Adipocyte (in vitro differentiated cells): ENCODE results near the gene FGF14.

ENCODE experiments used
- DNase-seq: peaks from one replicate; pipeline ENCODE4 v3.0.0-alpha.2; 2015; ENCODE audit warnings: low read depth
- H3K27me3 ChIP-seq: replicated peaks from 2 replicates; pipeline ENCODE4 v1.7.0; 2013; ENCODE audit warnings: mild to moderate bottlenecking, low read length, moderate library complexity; ENCODE audit not compliant: control insufficient read depth, insufficient read depth
- H3K36me3 ChIP-seq: 2 replicates; pipeline ENCODE4 v1.7.0; 2013; ENCODE audit warnings: low read length, mild to moderate bottlenecking, moderate library complexity; ENCODE audit not compliant: control insufficient read depth, insufficient read depth, severe bottlenecking
- H3K4me1 ChIP-seq: 2 replicates; pipeline ENCODE4 v1.7.0; 2013; ENCODE audit warnings: mild to moderate bottlenecking, low read length, moderate library complexity; ENCODE audit not compliant: control insufficient read depth, insufficient read depth
- H3K4me3 ChIP-seq: 2 replicates; pipeline ENCODE4 v1.7.0; 2013; ENCODE audit warnings: mild to moderate bottlenecking, low read length, moderate library complexity
- H3K9ac ChIP-seq: 2 replicates; pipeline ENCODE4 v1.7.0; 2013; ENCODE audit warnings: mild to moderate bottlenecking, low read length, moderate library complexity
- H3K9me3 ChIP-seq: 2 replicates; pipeline ENCODE4 v1.7.0; 2013; ENCODE audit warnings: mild to moderate bottlenecking, low read length, moderate library complexity; ENCODE audit not compliant: control insufficient read depth

The FGF14 gene

DNA sequence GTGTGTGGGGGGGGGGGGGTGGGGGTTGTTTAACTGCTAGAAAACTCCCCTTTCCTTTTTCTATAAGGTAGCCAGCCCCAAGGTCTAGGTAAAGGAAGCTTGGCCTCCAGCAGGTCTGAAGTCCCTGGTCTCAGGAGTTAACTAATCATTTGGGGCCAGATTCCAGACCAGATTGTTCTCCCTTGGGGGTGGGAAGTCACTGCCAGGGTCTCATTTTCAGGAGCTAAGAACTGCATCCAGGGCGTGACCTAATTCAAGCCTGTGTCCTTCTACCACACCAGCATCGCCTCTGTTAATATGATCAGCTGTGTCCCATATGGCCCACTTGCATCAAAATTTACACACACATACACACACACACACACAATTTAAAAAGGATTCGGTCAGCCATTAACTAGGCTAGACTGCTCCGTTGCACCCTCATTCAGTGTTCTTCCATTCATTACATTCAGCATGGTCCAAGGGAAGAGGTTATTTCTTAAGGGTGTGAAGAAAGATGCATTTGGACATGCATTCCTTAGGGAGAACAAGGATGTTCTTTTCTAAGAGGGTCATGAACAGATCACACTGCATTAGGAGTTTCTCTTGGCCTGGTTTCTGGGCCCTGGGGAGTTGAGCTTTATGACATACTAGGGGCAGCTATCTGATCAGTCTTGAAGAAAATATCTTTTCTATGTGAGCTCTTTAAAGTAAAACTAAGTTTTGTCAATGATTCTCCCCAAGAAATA, 91.0 kb downstream of the FGF14 start:
- no peaks in the 10 kb centered on the region for H3K9me3 ChIP-seq
- H3K4me1 ChIP-seq: peaks cover 30% of the 10 kb centered on the region
- H3K27me3 ChIP-seq: no peaks in the 10 kb centered on the region
- H3K4me3 ChIP-seq: peak overlapping the region; percentile 3
- H3K36me3 ChIP-seq: no peaks in the 10 kb centered on the region
- DNase-seq: no peak
- peak overlapping the region; percentile 44 for H3K9ac ChIP-seq

DNA sequence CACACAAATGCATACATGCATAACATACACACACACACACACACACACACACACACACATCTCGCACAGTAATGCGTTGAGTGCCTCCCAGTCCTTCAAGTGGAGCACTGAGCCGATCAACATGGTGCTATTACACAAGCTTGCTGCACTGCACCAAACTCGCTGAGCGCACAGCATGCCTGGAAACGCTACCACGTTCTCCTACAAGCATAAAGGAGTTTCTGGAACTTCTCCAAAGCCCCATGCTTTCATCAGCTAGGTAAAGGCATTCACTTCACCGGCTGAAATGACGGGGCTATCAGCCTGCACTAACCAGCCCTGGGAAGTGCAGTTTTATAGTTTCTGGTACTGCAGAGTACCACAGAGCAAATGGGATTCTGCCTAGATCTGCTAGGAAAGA, 92.7 kb downstream of the FGF14 start:
- no peaks in the 10 kb centered on the region for H3K27me3 ChIP-seq
- no peaks in the 10 kb centered on the region for H3K36me3 ChIP-seq
- H3K9me3 ChIP-seq: no peaks in the 10 kb centered on the region
- no peak for DNase-seq
- H3K9ac ChIP-seq: no peak overlapping the region
- H3K4me3 ChIP-seq: no peak overlapping the region
- peaks cover 30% of the 10 kb centered on the region for H3K4me1 ChIP-seq

- Histone ChIP-seq H3K4me1 (no peaks in the 10 kb centered on the region), H3K4me3 (no peak overlapping the region), H3K27me3 (no peaks in the 10 kb centered on the region), H3K36me3 (no peaks in the 10 kb centered on the region), H3K9ac (no peak overlapping the region), H3K9me3 (no peaks in the 10 kb centered on the region)
- DNase-seq: no peak
Measured at GRCh38 chr13:102302534-102302933, 99.3 kb downstream of the FGF14 start.

GRCh38 chr13:102300379-102300778, 101.5 kb downstream of the FGF14 start:
- Histone ChIP-seq H3K9ac (no peak overlapping the region), H3K4me1 (peaks cover 9% of the 10 kb centered on the region), H3K36me3 (no peaks in the 10 kb centered on the region), H3K9me3 (no peaks in the 10 kb centered on the region), H3K27me3 (no peaks in the 10 kb centered on the region), H3K4me3 (no peak overlapping the region)
- no peak for DNase-seq

GRCh38 chr13:102299366-102299765, 102.5 kb downstream of the FGF14 start:
- H3K4me3 ChIP-seq: no peak overlapping the region
- H3K27me3 ChIP-seq: no peaks in the 10 kb centered on the region
- H3K9me3 ChIP-seq: no peaks in the 10 kb centered on the region
- no peaks in the 10 kb centered on the region for H3K36me3 ChIP-seq
- DNase-seq: no peak
- peaks cover 19% of the 10 kb centered on the region for H3K4me1 ChIP-seq
- H3K9ac ChIP-seq: no peak overlapping the region

- Histone ChIP-seq H3K36me3 (no peaks in the 10 kb centered on the region), H3K9ac (no peak overlapping the region), H3K4me3 (no peak overlapping the region), H3K9me3 (no peaks in the 10 kb centered on the region), H3K27me3 (no peaks in the 10 kb centered on the region), H3K4me1 (peaks cover 28% of the 10 kb centered on the region)
- no peak for DNase-seq
Measured at GRCh38 chr13:102298051-102298450, 103.8 kb downstream of the FGF14 start.

GRCh38 chr13:102295316-102296048, 106.4 kb downstream of the FGF14 start:
- no peak overlapping the region for H3K9ac ChIP-seq
- H3K36me3 ChIP-seq: no peaks in the 10 kb centered on the region
- no peak overlapping the region for H3K4me3 ChIP-seq
- H3K9me3 ChIP-seq: no peaks in the 10 kb centered on the region
- DNase-seq: no peak
- H3K27me3 ChIP-seq: no peaks in the 10 kb centered on the region
- H3K4me1 ChIP-seq: peaks cover 33% of the 10 kb centered on the region

DNA sequence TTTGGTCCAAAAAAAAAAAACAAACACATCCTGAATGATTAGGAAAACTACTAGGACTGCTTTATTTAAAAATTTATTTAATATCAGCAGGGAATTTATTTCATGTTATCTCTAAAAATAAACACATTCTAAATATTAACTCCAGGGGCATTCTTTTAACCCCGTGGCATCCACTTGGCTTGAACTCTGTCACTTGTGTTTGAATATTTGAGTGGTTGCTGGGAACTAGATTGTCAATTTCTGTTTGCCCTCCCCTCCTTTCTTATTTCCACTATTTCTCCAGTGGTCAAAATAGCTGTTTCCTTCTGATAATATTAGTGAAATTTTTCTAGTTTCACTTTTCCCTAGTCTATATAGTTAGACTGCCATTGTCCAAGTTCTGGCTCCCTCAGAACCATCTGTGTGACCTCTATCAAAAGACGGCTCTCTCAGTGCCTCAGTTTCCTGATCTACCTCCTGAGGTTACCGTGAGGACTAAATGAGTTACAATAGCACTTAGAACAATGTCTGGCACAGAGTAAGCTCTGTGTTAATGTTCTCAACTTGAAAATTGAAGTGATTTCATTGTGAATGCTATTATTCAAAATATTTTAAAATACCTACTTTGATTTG, 107.3 kb downstream of the FGF14 start:
- H3K9ac ChIP-seq: no peak overlapping the region
- H3K27me3 ChIP-seq: no peaks in the 10 kb centered on the region
- H3K9me3 ChIP-seq: no peaks in the 10 kb centered on the region
- DNase-seq: no peak
- peaks cover 33% of the 10 kb centered on the region for H3K4me1 ChIP-seq
- peak overlapping the region; percentile 11 for H3K4me3 ChIP-seq
- H3K36me3 ChIP-seq: no peaks in the 10 kb centered on the region

DNA sequence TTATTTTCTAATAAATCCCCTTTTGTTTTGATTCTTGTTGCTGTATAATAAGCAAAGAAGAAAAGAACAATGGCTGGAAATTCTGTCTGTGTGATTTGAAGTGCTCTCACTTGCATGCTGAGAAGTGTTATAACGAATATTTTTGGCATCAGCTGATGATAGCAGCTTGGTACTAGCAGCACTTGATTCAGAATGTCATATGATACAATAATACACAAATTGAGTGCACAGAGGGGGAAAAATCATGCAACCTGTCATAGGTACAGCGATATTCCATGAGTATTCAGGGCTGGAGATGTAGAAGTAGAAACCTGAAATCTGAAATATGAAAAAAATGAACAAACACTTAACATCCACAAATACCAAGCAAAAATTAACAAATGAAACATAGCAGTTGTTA, 108.1 kb downstream of the FGF14 start:
- Histone ChIP-seq H3K9ac (no peak overlapping the region), H3K4me1 (peaks cover 33% of the 10 kb centered on the region), H3K36me3 (no peaks in the 10 kb centered on the region), H3K9me3 (no peaks in the 10 kb centered on the region), H3K27me3 (no peaks in the 10 kb centered on the region), H3K4me3 (no peak overlapping the region)
- no peak for DNase-seq

DNA sequence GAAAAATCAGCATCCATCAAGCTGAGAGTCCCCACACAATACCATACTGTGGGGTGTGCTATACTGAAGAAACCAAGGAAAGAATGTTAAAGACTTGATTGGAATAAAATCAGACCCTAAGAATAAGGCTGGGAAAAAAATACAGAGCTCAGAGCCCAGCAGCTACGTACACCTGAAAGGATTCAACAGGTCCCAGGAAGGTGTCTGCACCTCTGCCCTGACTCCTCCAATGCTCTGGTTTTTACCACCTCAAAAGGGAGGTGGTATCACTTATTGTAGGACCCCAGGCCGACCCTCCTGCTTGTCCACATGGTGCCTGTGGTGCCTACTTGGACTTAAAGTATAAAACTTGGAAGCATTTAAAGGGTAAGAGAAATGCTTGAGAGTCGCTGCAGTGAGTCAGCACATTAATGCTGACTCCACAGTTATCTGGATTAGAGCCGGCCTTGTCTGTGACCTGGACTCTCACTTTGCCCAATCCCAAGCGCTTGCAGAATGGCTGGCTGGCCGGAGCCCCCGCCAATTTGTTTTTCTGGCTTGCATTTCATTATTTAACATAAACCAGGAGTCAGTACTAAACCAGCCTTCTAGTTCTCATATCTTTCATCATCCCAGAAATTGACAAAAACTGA, 110.1 kb downstream of the FGF14 start:
- Histone ChIP-seq H3K36me3 (no peaks in the 10 kb centered on the region), H3K4me3 (no peak overlapping the region), H3K9ac (no peak overlapping the region), H3K27me3 (no peaks in the 10 kb centered on the region), H3K4me1 (peaks cover 38% of the 10 kb centered on the region), H3K9me3 (no peaks in the 10 kb centered on the region)
- DNase-seq: no peak

- peaks cover 38% of the 10 kb centered on the region for H3K4me1 ChIP-seq
Measured at GRCh38 chr13:102289606-102290005, 112.2 kb downstream of the FGF14 start.

More at GRCh38 chr13:102289606-102290005, 112.2 kb downstream of the FGF14 start:
- Histone ChIP-seq H3K4me3 (no peak overlapping the region), H3K9me3 (no peaks in the 10 kb centered on the region), H3K36me3 (no peaks in the 10 kb centered on the region), H3K9ac (no peak overlapping the region), H3K27me3 (no peaks in the 10 kb centered on the region)
- DNase-seq: no peak
